BJ (cell line): ENCODE results near the gene PLEKHA8. TPM values are rescaled to one million over a fixed set of nuclear protein-coding genes. Genes with fewer than 3 reads are reported as not detected.

ENCODE experiments used
- CTCF ChIA-PET: fragments of 350-600 bp; formaldehyde crosslinking; extraction: SDS; loops from one replicate; lab custom pipeline; 2021; ENCODE audit warnings: antibody characterized with exemption, inconsistent platforms; lab: Yijun Ruan, JAX
- POLR2A ChIA-PET: fragments of 300-600 bp; sonication (Branson Sonifier 250); formaldehyde crosslinking; extraction: SDS; loops from one replicate; lab custom pipeline; 2021; ENCODE audit warnings: antibody characterized with exemption; lab: Charles Lee
- DNase-seq: peaks from one replicate; pipeline ENCODE4 v3.0.0-alpha.2; 2011; ENCODE audit warnings: low read depth
- H3K27me3 ChIP-seq: 2 replicates; pipeline ENCODE4 v1.6.0; 2011; ENCODE audit warnings: low read length; ENCODE audit not compliant: control insufficient read depth, insufficient read depth
- H3K36me3 ChIP-seq: 2 replicates; pipeline ENCODE4 v1.5.1; 2011; ENCODE audit warnings: low read length; ENCODE audit not compliant: control insufficient read depth, insufficient read depth
- H3K4me3 ChIP-seq: 2 replicates; pipeline ENCODE4 v1.5.1; 2011; ENCODE audit warnings: low read depth, mild to moderate bottlenecking, control low read depth, low read length
- CTCF ChIP-seq: IDR thresholded peaks from 2 replicates; pipeline ENCODE4 v1.5.1; 2011; ENCODE audit warnings: low read depth, mild to moderate bottlenecking, control low read depth, inconsistent platforms, low read length, moderate library complexity; ENCODE audit not compliant: insufficient read depth
- polyA minus RNA-seq: library from RNA; depleted of rRNA, polyadenylated mRNA; stranded (reverse); fragments of >200 nt; gene quantifications from 2 replicates; pipeline ENCODE4 v1.2.3, GENCODE V29; 2011; rRNA and poly(A)+ RNA removed
- polyA plus RNA-seq: library from polyadenylated mRNA; depleted of rRNA; stranded (reverse); fragments of >200 nt; gene quantifications from 2 replicates; pipeline ENCODE4 v1.2.3, GENCODE V29; 2011; rRNA removed

PLEKHA8 gene
- polyA plus RNA-seq, result 4.2 and 6.8 TPM in 2 replicates
- polyA minus RNA-seq, result 6.1 and 6.9 TPM in 2 replicates

- Histone ChIP-seq H3K36me3 (no peaks in the 10 kb centered on the region), H3K27me3 (no peaks in the 10 kb centered on the region), H3K4me3 (peak within 1 kb of the TSS; percentile 79)
- no peak for DNase-seq
- POLR2A ChIA-PET, result no interaction called here
- CTCF ChIA-PET, result interaction anchor here (0.5 to 2.1 kb wide), 4 partner anchors 34 to 397 kb away, joined by 3 to 12 read pairs (median 8); no protein-coding TSS in a partner anchor
- TF ChIP-seq CTCF, result no peak
These were observed at the start of gene PLEKHA8 for GRCh38 chr7:30028216-30028748. TSS of gene PLEKHA8 (plus strand) at chr7:30028412. CDS start at chr7:30028763, 351 bp downstream.

GRCh38 chr7:29980151-29980550 is 48.1 kb upstream of the PLEKHA8 start:
- no peaks in the 10 kb centered on the region for H3K27me3 ChIP-seq
- no peak overlapping the region for H3K4me3 ChIP-seq
- no peak for DNase-seq
- no peaks in the 10 kb centered on the region; the same call in 1 of the 2 replicates for H3K36me3 ChIP-seq
- TF ChIP-seq CTCF, result no peak
- CTCF ChIA-PET, result interaction anchor here (1.3 kb wide), 1 partner anchor 31 kb away, joined by 3 read pairs; no protein-coding TSS in a partner anchor
- POLR2A ChIA-PET, result no interaction called here

GRCh38 chr7:29987083-29987482 is 41.1 kb upstream of the PLEKHA8 start:
- no peak for DNase-seq
- ChIA-PET CTCF (interaction anchor here (1.1 kb wide), 2 partner anchors 41 to 65 kb away, joined by 3 read pairs; partner anchors contain the start of gene PLEKHA8), POLR2A (no interaction called here)
- Histone ChIP-seq H3K27me3 (no peaks in the 10 kb centered on the region), H3K36me3 (0 out of 2 replicates have a peak, but pooled peaks cover 1% of the 10 kb centered on the region), H3K4me3 (no peak overlapping the region)
- TF ChIP-seq CTCF, result no peak

- ChIA-PET CTCF (interaction anchor here (0.7 to 1.1 kb wide), 4 partner anchors 10 to 520 kb away, joined by 3 to 5 read pairs (median 4); no protein-coding TSS in a partner anchor), POLR2A (no interaction called here)
- no peaks in the 10 kb centered on the region for H3K27me3 ChIP-seq
- peak overlapping the region; percentile 96 for H3K4me3 ChIP-seq
- TF ChIP-seq CTCF, result no peak
- DNase-seq, result peak; percentile 69
- 0 out of 2 replicates have a peak, but pooled peaks cover 1% of the 10 kb centered on the region for H3K36me3 ChIP-seq
These were observed 40.3 kb upstream of the PLEKHA8 start for GRCh38 chr7:29987811-29988317.
